Measurements from ENCODE around the gene FBXO22.
"Not testable (repeated sequence)": the region's sequence is repeated elsewhere in the genome, so short reads cannot be mapped to it uniquely, and the experiment has no call there.

The FBXO22 gene

GRCh38 chr15:75903331-75904239 lies at the start of gene FBXO22:
FBXO22 (plus strand) TSS chr15:75903878; CDS start chr15:75903964, 86 bp downstream.
- H3K27ac Mint-ChIP-seq, result peak within 1 kb of the TSS; percentile 89
- H3K4me1 Mint-ChIP-seq (ENCODE audit: low read depth), result peaks cover 18% of the 10 kb centered on the region
- no peaks in the 10 kb centered on the region for H3K27me3 Mint-ChIP-seq
- intact Hi-C loops (cut with micrococcal nuclease), result loop anchor here (10.0 kb wide), 1 partner anchor 59 kb away; the partner anchor contains the start of gene UBE2Q2
- H3K9me3 Mint-ChIP-seq, result no peaks in the 10 kb centered on the region
- peak within 1 kb of the TSS; percentile 99 for H3K4me3 Mint-ChIP-seq
- peaks cover 44% of the 10 kb centered on the region for H3K36me3 Mint-ChIP-seq (ENCODE audit: low read depth)

DNA sequence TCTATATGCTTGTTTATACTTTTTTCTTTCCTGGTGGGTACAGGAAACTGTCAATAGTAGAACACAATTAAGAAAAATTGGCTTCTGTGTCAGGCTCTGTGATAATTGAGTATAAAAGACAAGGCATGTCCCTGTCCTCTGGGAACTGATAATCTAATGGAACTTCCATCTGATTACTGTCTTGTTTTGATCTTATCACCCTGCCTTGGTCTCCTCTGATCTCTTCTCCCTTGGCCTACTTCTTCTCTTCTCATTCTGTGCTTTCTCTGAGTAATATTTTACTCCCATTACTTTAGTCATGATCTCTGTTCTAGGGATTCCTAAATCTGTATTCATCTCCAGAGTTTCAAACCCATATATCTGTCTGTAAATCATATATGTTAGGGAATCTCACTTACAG lies 45.8 kb upstream of the FBXO22 start:
- peaks cover 14% of the 10 kb centered on the region for H3K4me1 Mint-ChIP-seq (ENCODE audit: low read depth)
- no peak overlapping the region for H3K27ac Mint-ChIP-seq
- no peaks in the 10 kb centered on the region for H3K9me3 Mint-ChIP-seq
- no peak overlapping the region for H3K4me3 Mint-ChIP-seq
- peaks cover 66% of the 10 kb centered on the region for H3K36me3 Mint-ChIP-seq (ENCODE audit: low read depth)
- intact Hi-C loops (cut with micrococcal nuclease), result no loop called here
- H3K27me3 Mint-ChIP-seq, result no peaks in the 10 kb centered on the region

GRCh38 chr15:75861750-75862402 lies 41.8 kb upstream of the FBXO22 start:
- Mint-ChIP-seq H3K36me3 (ENCODE audit: low read depth) (peaks cover 64% of the 10 kb centered on the region), H3K27ac (no peak overlapping the region), H3K4me3 (no peak overlapping the region), H3K27me3 (no peaks in the 10 kb centered on the region), H3K4me1 (ENCODE audit: low read depth) (peaks cover 18% of the 10 kb centered on the region), H3K9me3 (no peaks in the 10 kb centered on the region)
- intact Hi-C loops (cut with micrococcal nuclease), result no loop called here

DNA sequence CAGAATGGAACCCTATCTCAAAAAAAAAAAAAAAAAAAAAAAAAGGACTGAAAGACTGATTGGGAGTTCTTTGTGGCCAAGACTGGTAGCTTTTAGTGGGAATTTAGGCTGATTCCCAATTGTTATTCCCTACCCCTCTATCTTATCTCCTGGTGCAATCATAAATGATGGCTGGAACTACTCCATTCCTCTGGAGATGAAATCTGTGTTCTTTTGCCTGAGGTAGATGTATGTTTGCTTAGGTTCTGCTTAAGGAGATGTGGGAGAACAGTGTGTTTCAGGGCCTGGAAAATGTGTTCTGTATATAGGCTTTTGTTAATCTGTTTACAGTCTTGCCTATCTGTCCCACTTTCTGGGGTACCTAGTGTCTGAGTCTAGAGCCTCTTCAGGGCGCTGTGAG lies 40.9 kb upstream of the FBXO22 start:
- intact Hi-C loops (cut with micrococcal nuclease), result no loop called here
- Mint-ChIP-seq H3K27ac (no peak overlapping the region), H3K9me3 (no peaks in the 10 kb centered on the region), H3K4me1 (ENCODE audit: low read depth) (peaks cover 27% of the 10 kb centered on the region), H3K27me3 (no peaks in the 10 kb centered on the region), H3K36me3 (ENCODE audit: low read depth) (peaks cover 61% of the 10 kb centered on the region), H3K4me3 (no peak overlapping the region)

DNA sequence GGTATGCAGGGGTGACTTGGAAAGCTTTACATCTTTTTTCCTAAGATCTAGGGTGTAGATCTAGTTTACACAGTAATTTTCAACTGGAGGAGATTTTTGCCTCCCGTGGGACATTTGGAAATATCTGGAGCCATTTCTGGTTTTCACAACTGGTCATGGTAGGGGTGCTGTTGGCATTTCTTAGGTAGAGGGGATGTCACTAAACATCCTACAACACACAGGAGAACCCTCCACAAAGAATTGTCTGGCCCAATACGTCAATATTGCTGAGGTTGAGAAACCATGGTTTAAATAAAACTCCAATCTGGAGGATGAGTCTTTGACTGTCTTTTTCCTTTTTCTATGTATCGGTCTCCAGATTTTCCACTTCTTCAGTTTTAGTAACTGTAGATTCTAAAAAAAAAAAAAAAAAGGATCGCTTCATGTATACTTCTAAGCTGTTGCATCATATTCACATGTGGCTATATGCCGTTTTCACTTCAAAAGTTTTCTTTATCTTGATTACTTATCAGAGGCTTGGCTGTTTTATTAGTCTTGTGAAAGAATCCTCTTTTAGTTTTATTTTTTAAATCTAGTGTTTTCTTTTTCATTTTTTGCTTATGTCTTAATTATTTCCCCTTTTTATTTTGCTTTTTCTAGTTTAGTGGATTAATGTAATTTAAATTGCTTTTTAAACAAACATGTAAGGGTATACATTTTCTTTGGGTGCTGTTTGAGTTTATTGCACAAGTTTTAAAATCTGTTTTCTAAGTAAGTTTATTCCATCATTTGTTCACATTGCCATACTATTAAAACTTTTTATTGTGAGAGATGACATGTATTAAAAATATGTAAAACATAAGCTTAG lies 39.2 kb upstream of the FBXO22 start:
- intact Hi-C loops (cut with micrococcal nuclease), result no loop called here
- Mint-ChIP-seq H3K36me3 (ENCODE audit: low read depth) (peaks cover 49% of the 10 kb centered on the region), H3K27ac (no peak overlapping the region), H3K9me3 (no peaks in the 10 kb centered on the region), H3K4me3 (no peak overlapping the region), H3K4me1 (ENCODE audit: low read depth) (peaks cover 27% of the 10 kb centered on the region), H3K27me3 (no peaks in the 10 kb centered on the region)

DNA sequence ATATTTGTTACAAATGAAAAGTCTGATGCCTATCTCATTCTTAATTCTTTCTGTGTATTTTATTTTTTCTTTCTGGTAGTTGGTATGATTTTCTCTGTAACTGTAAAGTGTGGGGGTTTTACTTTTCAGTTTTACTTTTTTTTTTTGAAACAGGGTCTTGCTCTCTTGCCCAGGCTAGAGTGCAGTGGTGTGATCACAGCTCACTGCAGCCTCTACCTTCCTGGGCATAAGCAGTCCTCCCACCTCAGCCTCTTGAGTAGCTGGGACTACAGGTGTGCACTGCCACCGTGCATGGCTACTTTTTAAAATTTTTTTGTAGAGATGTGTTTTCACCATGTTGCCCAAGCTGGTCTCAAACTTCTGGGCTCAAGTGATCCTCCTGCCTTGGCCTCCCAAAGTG lies 37.6 kb upstream of the FBXO22 start:
- intact Hi-C loops (cut with micrococcal nuclease); H3K27me3 Mint-ChIP-seq; H3K9me3 Mint-ChIP-seq; H3K4me3 Mint-ChIP-seq; H3K27ac Mint-ChIP-seq: not testable (repeated sequence)
- peaks cover 27% of the 10 kb centered on the region for H3K4me1 Mint-ChIP-seq (ENCODE audit: low read depth)
- H3K36me3 Mint-ChIP-seq (ENCODE audit: low read depth), result peaks cover 50% of the 10 kb centered on the region

DNA sequence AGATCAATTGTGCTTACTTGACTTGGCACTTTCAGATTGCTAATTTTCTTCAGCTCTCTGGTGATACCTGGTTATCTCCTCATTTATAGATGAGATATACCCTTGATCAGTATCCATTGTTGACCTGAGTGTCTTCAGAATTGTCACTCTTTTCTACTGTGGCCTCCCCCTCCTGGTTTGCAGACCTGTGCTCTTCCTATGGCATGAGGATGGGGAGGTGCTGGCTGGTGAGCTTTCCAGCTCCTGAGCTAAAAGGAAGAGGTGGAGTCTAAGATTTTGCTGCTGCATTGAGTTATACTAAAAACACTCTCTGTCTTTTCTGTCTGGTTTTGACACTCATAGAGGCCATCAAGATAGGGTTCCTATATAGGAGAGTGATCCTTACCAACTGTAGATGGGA lies 36.8 kb upstream of the FBXO22 start:
- H3K4me3 Mint-ChIP-seq, result no peak overlapping the region
- H3K4me1 Mint-ChIP-seq (ENCODE audit: low read depth), result peaks cover 27% of the 10 kb centered on the region
- H3K27ac Mint-ChIP-seq, result peak overlapping the region; percentile 10
- H3K9me3 Mint-ChIP-seq, result no peaks in the 10 kb centered on the region
- H3K36me3 Mint-ChIP-seq (ENCODE audit: low read depth), result peaks cover 50% of the 10 kb centered on the region
- intact Hi-C loops (cut with micrococcal nuclease), result no loop called here
- H3K27me3 Mint-ChIP-seq, result no peaks in the 10 kb centered on the region

GRCh38 chr15:75867449-75867848 lies 36.2 kb upstream of the FBXO22 start:
- Mint-ChIP-seq H3K36me3 (ENCODE audit: low read depth) (peaks cover 48% of the 10 kb centered on the region), H3K27me3 (no peaks in the 10 kb centered on the region), H3K4me1 (ENCODE audit: low read depth) (peaks cover 27% of the 10 kb centered on the region), H3K4me3 (no peak overlapping the region), H3K27ac (peak overlapping the region; percentile 10), H3K9me3 (no peaks in the 10 kb centered on the region)
- intact Hi-C loops (cut with micrococcal nuclease), result no loop called here

GRCh38 chr15:75868019-75868418 lies 35.7 kb upstream of the FBXO22 start:
- Mint-ChIP-seq H3K4me3 (no peak overlapping the region), H3K36me3 (ENCODE audit: low read depth) (peaks cover 43% of the 10 kb centered on the region), H3K27me3 (no peaks in the 10 kb centered on the region), H3K4me1 (ENCODE audit: low read depth) (peaks cover 27% of the 10 kb centered on the region), H3K9me3 (no peaks in the 10 kb centered on the region), H3K27ac (no peak overlapping the region)
- intact Hi-C loops (cut with micrococcal nuclease), result no loop called here

- intact Hi-C loops (cut with micrococcal nuclease), result no loop called here
- Mint-ChIP-seq H3K9me3 (no peaks in the 10 kb centered on the region), H3K27me3 (no peaks in the 10 kb centered on the region), H3K4me3 (no peak overlapping the region), H3K27ac (no peak overlapping the region), H3K4me1 (ENCODE audit: low read depth) (peaks cover 27% of the 10 kb centered on the region), H3K36me3 (ENCODE audit: low read depth) (peaks cover 47% of the 10 kb centered on the region)
Measured at GRCh38 chr15:75869446-75869845, 34.2 kb upstream of the FBXO22 start.

DNA sequence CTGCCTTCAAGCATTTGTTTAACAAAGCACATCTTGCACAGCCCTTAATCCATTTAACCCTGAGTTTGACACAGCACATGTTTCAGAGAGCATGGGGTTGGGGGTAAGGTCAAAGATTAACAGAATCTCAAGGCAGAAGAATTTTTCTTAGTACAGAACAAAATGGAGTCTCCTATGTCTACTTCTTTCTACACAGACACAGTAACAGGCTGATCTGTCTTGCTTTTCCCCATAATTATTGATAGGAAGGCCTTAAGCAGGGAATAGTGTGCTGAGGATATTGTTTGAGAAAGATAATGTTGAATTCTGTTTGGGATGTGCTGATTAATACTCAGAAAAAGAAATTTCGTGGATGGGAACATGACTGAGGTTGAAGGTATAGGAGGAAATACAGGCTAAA lies 32.1 kb upstream of the FBXO22 start:
- H3K27me3 Mint-ChIP-seq; H3K9me3 Mint-ChIP-seq; H3K4me3 Mint-ChIP-seq; intact Hi-C loops (cut with micrococcal nuclease); H3K27ac Mint-ChIP-seq: not testable (repeated sequence)
- H3K4me1 Mint-ChIP-seq (ENCODE audit: low read depth), result peaks cover 18% of the 10 kb centered on the region
- H3K36me3 Mint-ChIP-seq (ENCODE audit: low read depth), result peaks cover 55% of the 10 kb centered on the region

DNA sequence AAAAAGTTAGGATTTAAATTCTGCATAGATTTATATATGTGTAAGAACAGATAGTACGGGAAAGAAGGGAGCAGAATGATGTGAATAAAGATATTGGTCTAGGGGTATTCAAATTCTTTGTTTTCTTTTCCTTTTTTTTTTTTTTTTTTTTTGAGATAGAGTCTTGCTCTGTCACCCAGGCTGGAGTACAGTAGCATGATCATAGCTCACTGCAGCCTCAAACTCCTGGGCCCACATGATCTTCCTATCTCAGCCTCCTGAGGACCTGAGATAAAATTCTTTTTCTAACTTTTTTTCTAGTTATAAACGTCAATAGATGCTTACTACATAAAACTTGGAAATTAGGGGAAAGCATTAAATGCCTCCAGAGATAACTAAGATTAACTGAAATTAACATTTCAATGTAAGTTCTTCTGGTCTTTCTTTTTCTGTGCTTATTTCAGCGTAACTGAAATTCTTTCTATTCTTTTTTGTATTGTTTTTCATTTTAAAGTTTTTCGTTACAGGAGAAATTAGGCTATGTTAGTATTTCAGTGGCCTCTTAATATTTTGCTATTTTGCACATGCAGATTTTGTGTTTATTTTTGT lies 31.2 kb upstream of the FBXO22 start:
- Mint-ChIP-seq H3K9me3 (no peaks in the 10 kb centered on the region), H3K27ac (no peak overlapping the region), H3K27me3 (no peaks in the 10 kb centered on the region), H3K4me1 (ENCODE audit: low read depth) (peaks cover 9% of the 10 kb centered on the region), H3K4me3 (no peak overlapping the region), H3K36me3 (ENCODE audit: low read depth) (peaks cover 54% of the 10 kb centered on the region)
- intact Hi-C loops (cut with micrococcal nuclease), result no loop called here

GRCh38 chr15:75884041-75884440 lies 19.6 kb upstream of the FBXO22 start:
- Mint-ChIP-seq H3K4me1 (ENCODE audit: low read depth) (no peaks in the 10 kb centered on the region), H3K27me3 (no peaks in the 10 kb centered on the region), H3K4me3 (no peak overlapping the region), H3K9me3 (no peaks in the 10 kb centered on the region), H3K27ac (no peak overlapping the region), H3K36me3 (ENCODE audit: low read depth) (peaks cover 73% of the 10 kb centered on the region)
- intact Hi-C loops (cut with micrococcal nuclease), result no loop called here

Data from dendritic cell treated with granulocyte-macrophage colony-stimulating factor and Interleukin-4, amounts not matched to agents 40 ng/mL and 50 ng/mL, for 4 days (primary cell).